RPMI8226 (cell line): ENCODE measurements around the gene HLA-G.
"Not testable (repeated sequence)": the region's sequence is repeated elsewhere in the genome, so short reads cannot be mapped to it uniquely, and the experiment has no call there.

Experiments
- DNase-seq: peaks from one replicate; pipeline ENCODE4 v3.0.0-alpha.2; 2015

Gene HLA-G

GRCh38 chr6:29827579-29828470 is at the start of gene HLA-G:
Gene HLA-G, plus strand, starts transcription at chr6:29827825. Its CDS starts 20 bp downstream, at chr6:29827845.
- DNase-seq = no peak

GRCh38 chr6:29780019-29780698 is 47.5 kb upstream of the HLA-G start:
- DNase-seq = not testable (repeated sequence)

GRCh38 chr6:29789176-29789575 is 38.4 kb upstream of the HLA-G start:
- no peak for DNase-seq

GRCh38 chr6:29790626-29791025 is 37.0 kb upstream of the HLA-G start:
- DNase-seq = no peak

- no peak for DNase-seq
Measured at GRCh38 chr6:29791162-29791561, 36.5 kb upstream of the HLA-G start.

- DNase-seq = no peak
Measured at GRCh38 chr6:29791786-29792122, 35.9 kb upstream of the HLA-G start.

GRCh38 chr6:29792123-29793035 is 35.2 kb upstream of the HLA-G start:
- no peak for DNase-seq

GRCh38 chr6:29793036-29793356 is 34.6 kb upstream of the HLA-G start:
- DNase-seq = no peak

GRCh38 chr6:29793796-29794195 is 33.8 kb upstream of the HLA-G start:
- DNase-seq = no peak

- DNase-seq = no peak
Measured at GRCh38 chr6:29796026-29796425, 31.6 kb upstream of the HLA-G start.

- no peak for DNase-seq
Measured at GRCh38 chr6:29797135-29797534, 30.5 kb upstream of the HLA-G start.

GRCh38 chr6:29797966-29798365 is 29.7 kb upstream of the HLA-G start:
- DNase-seq = no peak

GRCh38 chr6:29800254-29800653 is 27.4 kb upstream of the HLA-G start:
- DNase-seq = no peak

GRCh38 chr6:29806387-29806786 is 21.2 kb upstream of the HLA-G start:
- DNase-seq = no peak

- DNase-seq = no peak
Measured at GRCh38 chr6:29809249-29809648, 18.4 kb upstream of the HLA-G start.

- no peak for DNase-seq
Measured at GRCh38 chr6:29810371-29810770, 17.3 kb upstream of the HLA-G start.

- no peak for DNase-seq
Measured at GRCh38 chr6:29811377-29811776, 16.2 kb upstream of the HLA-G start.

GRCh38 chr6:29813066-29813465 is 14.6 kb upstream of the HLA-G start:
- no peak for DNase-seq

GRCh38 chr6:29813809-29814208 is 13.8 kb upstream of the HLA-G start:
- DNase-seq = peak; percentile 26

GRCh38 chr6:29814379-29815117 is 13.1 kb upstream of the HLA-G start:
- DNase-seq = no peak

GRCh38 chr6:29815118-29815750 is 12.4 kb upstream of the HLA-G start:
- no peak for DNase-seq

GRCh38 chr6:29816030-29816429 is 11.6 kb upstream of the HLA-G start:
- no peak for DNase-seq
